GM23248 (cell line): Measurements from ENCODE around the gene ACSL4.

Experiments used
- EZH2 ChIP-seq: fragments of 200-600 bp; sonication (generic); IDR thresholded peaks from 2 replicates; pipeline ENCODE4 v1.6.1; 2018; ENCODE audit warnings: antibody characterized with exemption, mild to moderate bottlenecking; ENCODE audit not compliant: insufficient read depth, poor library complexity, severe bottlenecking
- EZH2phosphoT487 ChIP-seq: fragments of 200-600 bp; sonication (generic); IDR thresholded peaks from 2 replicates; pipeline ENCODE4 v1.6.1; 2018; ENCODE audit warnings: antibody characterized with exemption, moderate library complexity, mild to moderate bottlenecking, low read depth; ENCODE audit not compliant: insufficient read depth

- TF ChIP-seq EZH2 (no peak), EZH2phosphoT487 (no peak)
Observed at GRCh38 chrX:109679820-109680219, 53.2 kb downstream of the ACSL4 start.
